Nephron (organoid): ENCODE data around the gene ELF5.

Experiments
- H3K27ac Mint-ChIP-seq, 3 experiments: 2 replicates each; pipeline ENCODE4 v1.8.0; 2020; ENCODE audit warnings: mixed read lengths in 3 of 3, mild to moderate bottlenecking in 2 of 3, moderate library complexity in 1 of 3
- H3K27me3 Mint-ChIP-seq: 2 replicates; pipeline ENCODE4 v1.8.0; 2021; ENCODE audit warnings: low read depth, mild to moderate bottlenecking, moderate library complexity, mixed read lengths
- H3K36me3 Mint-ChIP-seq: 2 replicates; pipeline ENCODE4 v1.8.0; 2020; ENCODE audit warnings: low read depth, mixed read lengths
- H3K4me1 Mint-ChIP-seq: 2 replicates; pipeline ENCODE4 v1.8.0; 2020; ENCODE audit warnings: mixed read lengths
- H3K4me3 Mint-ChIP-seq, 3 experiments: 2 replicates each; pipeline ENCODE4 v1.8.0; 2020; ENCODE audit warnings: mild to moderate bottlenecking in 3 of 3, mixed read lengths in 3 of 3, moderate library complexity in 2 of 3
- H3K9me3 Mint-ChIP-seq: 2 replicates; pipeline ENCODE4 v1.8.0; 2020; ENCODE audit warnings: mixed read lengths
- CTCF ChIP-seq, 3 experiments: fragments of 200-600 bp; sonication (generic); IDR thresholded peaks; one replicate each; pipeline ENCODE4 v1.5.0; 2021; ENCODE audit warnings: antibody characterized with exemption in 3 of 3; ENCODE audit not compliant: unreplicated experiment in 3 of 3

ELF5 gene

DNA sequence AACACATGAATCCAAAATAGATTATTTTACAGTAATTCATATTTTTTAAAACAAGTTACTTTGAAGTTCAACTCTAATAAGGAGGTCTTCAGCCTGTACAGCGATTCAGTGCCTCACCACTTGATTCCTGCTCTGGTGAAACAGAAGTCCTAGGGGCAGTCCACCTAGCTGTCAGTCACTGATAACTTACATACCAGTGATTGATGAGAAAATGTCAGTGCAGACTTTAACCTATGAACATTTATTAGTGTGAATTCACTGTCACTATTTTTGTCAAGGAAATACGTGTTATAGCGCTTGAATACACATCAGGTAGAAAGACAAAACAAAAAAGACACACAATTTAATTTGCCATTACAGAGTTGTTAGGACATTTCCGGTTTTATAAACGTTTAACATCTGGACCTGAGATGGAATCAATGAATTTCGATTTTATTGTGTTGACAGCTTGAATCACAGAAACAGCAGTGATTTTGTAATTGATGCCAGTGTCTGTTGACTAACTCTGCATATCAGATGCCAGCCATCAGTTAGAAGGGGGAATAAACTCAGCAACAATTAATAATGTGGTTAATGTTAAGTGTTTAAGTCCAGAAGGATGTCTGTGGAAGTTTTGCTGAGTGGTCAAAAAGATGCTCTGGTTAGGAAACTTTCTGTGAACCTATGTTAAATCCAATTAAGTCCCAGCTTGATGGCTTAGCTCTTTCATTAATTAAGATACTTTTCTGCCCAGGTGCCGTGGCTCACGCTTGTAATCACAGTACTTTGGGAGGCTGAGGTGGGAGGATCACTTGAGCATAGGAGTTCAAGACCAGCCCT lies 34.5 kb downstream of the ELF5 start:
- H3K36me3 Mint-ChIP-seq = no peaks in the 10 kb centered on the region
- H3K27ac Mint-ChIP-seq = no peak overlapping the region
- TF ChIP-seq CTCF (IDR thresholded peaks at IDR 0.05; ENCODE audit: unreplicated experiment in 3 of 3) = no peak
- H3K4me3 Mint-ChIP-seq = no peak overlapping the region
- peaks cover 14% of the 10 kb centered on the region for H3K27me3 Mint-ChIP-seq
- peaks cover 11% of the 10 kb centered on the region for H3K4me1 Mint-ChIP-seq
- no peaks in the 10 kb centered on the region for H3K9me3 Mint-ChIP-seq

DNA sequence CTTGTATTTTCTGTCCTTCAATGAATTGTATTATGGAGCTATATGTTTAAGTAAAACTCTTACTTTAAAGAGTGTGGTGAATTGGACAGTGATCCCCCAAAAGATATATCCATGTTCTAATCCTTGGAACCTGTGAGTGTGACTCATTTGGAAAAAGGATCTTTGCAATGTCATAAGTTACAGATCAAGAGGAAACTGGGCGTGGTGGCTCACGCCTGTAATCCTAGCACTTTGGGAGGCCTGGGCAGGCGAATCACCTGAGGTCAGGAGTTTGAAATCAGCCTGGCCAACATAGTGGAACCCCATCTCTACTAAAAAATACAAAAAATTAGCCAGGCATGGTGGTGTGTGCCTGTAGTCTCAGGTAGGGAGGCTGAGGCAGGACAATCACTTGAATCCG lies 36.7 kb downstream of the ELF5 start:
- Mint-ChIP-seq H3K27me3 (peaks cover 9% of the 10 kb centered on the region), H3K27ac (no peak overlapping the region), H3K4me1 (peaks cover 11% of the 10 kb centered on the region), H3K4me3 (no peak overlapping the region), H3K36me3 (peaks cover 18% of the 10 kb centered on the region), H3K9me3 (no peaks in the 10 kb centered on the region)
- no peak for TF ChIP-seq CTCF (IDR thresholded peaks at IDR 0.05; ENCODE audit: unreplicated experiment in 3 of 3)

GRCh38 chr11:34475656-34476055 lies 37.9 kb downstream of the ELF5 start:
- TF ChIP-seq CTCF (IDR thresholded peaks at IDR 0.05; ENCODE audit: unreplicated experiment in 3 of 3) = no peak
- Mint-ChIP-seq H3K4me3 (no peak overlapping the region), H3K9me3 (no peaks in the 10 kb centered on the region), H3K27me3 (peaks cover 9% of the 10 kb centered on the region), H3K4me1 (peaks cover 8% of the 10 kb centered on the region), H3K36me3 (peaks cover 27% of the 10 kb centered on the region), H3K27ac (no peak overlapping the region)

DNA sequence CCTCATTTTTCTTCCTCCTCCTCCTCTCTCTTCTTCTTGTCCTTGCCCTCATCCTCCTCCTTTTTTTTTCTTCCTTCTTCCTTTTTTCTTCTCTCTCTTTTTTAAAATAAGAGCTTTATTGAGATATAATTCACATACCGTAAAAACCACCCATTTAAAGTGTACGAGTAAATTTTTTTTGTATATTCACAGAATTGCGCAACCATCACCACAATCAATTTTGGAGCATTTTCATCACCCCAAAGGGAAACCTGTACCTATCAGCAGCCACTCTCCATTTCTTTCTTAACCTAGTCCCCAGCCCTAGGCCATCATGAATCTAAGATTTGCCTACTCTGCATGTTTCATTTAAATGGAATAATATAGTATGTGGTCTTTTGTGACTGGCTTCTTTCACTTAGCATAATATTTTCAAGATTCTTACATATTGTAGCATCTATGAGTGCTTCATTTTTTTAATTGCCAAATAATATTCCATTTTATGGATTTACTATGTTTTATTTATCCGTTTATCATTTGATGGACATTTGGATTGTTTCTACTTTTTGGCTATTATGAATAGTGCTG lies 39.9 kb downstream of the ELF5 start:
- no peak for TF ChIP-seq CTCF (IDR thresholded peaks at IDR 0.05; ENCODE audit: unreplicated experiment in 3 of 3)
- Mint-ChIP-seq H3K4me1 (no peaks in the 10 kb centered on the region), H3K27me3 (peaks cover 9% of the 10 kb centered on the region), H3K36me3 (peaks cover 44% of the 10 kb centered on the region), H3K27ac (no peak overlapping the region), H3K4me3 (no peak overlapping the region), H3K9me3 (peaks cover 2% of the 10 kb centered on the region)

GRCh38 chr11:34468209-34468841 lies 45.3 kb downstream of the ELF5 start:
- TF ChIP-seq CTCF (IDR thresholded peaks at IDR 0.05; ENCODE audit: unreplicated experiment in 3 of 3) = peak; percentile 18 to 45 (median 21)
- peaks cover 24% of the 10 kb centered on the region for H3K9me3 Mint-ChIP-seq
- H3K4me1 Mint-ChIP-seq = no peaks in the 10 kb centered on the region
- H3K27me3 Mint-ChIP-seq = peaks cover 3% of the 10 kb centered on the region
- H3K4me3 Mint-ChIP-seq = no peak overlapping the region
- no peak overlapping the region for H3K27ac Mint-ChIP-seq
- peaks cover 89% of the 10 kb centered on the region for H3K36me3 Mint-ChIP-seq
